GM21529 (cell line): ENCODE data around the gene GABRP.
"Not testable (repeated sequence)": the region's sequence is repeated elsewhere in the genome, so short reads cannot be mapped to it uniquely, and the experiment has no call there.

Experiments
- ATAC-seq: cut with Tn5 transposase; IDR thresholded peaks from one replicate; pipeline ENCODE4 v1.9.1; 2021; ENCODE audit not compliant: unreplicated experiment

GABRP gene

DNA sequence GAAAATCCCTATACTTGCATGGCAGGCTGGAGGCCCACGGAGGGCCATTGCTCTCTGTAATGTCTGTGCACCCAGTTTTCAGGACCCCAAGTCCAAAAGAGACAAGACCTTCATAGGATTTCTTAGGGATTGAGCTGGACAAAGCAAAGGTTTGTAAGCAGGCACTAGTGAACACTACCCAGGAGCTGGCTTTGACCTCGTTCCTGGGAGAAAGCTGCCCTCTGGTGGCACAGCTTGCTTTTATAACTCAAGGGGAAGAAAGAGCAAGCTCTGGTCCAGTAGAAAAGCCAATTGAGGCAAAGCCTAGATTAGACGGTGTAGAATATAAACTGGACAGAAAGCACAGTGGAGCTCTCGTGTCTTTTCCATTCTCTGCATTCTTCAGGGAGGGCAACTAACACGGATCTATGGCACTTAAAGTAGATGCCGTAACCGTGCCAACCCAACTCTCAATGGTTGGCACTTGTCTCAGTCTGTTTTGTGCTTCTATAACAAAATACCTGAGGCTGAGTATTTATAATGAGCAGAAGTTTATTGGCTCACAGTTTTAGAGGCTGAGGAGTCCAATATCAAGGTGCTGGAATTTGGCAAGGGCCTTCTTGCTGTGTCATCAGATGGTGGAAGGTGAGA, 7.9 kb downstream of the GABRP start:
- ATAC-seq, result peak; percentile 63

DNA sequence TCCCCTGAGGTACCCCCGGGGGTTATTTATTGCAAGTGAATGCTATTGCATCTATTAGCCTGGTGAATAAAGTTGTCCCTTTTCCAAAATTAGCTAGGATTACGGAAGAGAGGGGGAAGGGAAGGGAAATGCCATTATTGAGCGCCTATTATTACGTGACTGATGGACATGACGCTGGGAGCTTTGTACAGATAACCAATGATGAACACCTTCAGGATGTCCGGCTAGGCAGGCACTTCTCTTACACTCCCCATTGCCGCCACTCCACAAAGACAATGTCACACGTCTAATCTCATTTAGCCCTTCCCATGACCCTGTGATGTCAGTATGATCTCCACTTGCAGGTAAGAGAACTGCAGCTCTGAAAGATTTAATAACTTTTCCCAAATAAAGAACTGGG, 9.4 kb downstream of the GABRP start:
- no peak for ATAC-seq

DNA sequence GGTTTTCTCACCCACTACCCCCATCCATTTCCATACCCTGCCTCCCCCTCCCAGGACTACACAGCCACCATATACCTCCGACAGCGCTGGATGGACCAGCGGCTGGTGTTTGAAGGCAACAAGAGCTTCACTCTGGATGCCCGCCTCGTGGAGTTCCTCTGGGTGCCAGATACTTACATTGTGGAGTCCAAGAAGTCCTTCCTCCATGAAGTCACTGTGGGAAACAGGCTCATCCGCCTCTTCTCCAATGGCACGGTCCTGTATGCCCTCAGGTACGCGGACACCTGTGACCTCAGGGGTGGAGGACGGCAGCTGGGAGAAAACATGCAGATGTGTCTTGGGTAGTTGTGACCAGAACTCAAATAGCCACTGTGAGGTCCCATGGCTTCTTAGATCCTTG, 11.6 kb downstream of the GABRP start:
- ATAC-seq, result no peak

DNA sequence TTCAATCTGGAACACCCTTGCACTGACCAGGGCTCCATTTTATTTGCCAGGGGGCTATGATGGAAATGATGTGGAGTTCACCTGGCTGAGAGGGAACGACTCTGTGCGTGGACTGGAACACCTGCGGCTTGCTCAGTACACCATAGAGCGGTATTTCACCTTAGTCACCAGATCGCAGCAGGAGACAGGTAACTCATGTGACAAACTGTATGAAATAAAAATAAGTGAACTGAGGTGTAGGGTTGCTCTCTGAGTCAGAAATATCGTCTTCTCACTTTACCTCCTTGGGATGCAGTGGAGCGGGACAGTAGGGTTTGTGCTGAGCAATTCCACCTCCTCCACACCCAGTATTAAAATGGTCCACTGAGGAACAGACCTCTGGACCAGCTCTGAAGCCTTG, 22.1 kb downstream of the GABRP start:
- no peak for ATAC-seq

DNA sequence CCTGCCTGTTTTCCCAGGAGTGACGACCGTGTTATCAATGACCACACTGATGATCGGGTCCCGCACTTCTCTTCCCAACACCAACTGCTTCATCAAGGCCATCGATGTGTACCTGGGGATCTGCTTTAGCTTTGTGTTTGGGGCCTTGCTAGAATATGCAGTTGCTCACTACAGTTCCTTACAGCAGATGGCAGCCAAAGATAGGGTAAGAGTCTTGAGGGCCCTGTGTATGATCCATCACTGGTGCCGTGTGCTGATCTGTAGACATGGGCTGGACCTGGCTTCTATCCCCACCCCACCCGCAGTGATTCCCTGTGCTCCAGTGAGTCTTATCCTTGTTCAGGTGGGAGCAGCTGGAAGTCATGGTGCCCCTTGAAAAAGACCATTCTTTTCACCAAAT, 26.0 kb downstream of the GABRP start:
- no peak for ATAC-seq

DNA sequence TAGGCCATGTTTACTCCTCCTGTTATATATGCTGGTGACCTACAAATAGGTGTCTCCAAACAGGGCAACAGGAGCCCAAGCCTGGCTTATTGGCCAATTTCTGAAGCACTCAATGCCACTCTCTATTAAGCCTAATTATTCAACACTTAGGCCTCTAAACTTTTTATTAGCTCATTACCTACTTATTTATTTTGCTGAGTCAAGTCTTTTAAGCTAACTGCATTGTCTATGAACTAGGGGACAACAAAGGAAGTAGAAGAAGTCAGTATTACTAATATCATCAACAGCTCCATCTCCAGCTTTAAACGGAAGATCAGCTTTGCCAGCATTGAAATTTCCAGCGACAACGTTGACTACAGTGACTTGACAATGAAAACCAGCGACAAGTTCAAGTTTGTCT, 28.2 kb downstream of the GABRP start:
- no peak for ATAC-seq

DNA sequence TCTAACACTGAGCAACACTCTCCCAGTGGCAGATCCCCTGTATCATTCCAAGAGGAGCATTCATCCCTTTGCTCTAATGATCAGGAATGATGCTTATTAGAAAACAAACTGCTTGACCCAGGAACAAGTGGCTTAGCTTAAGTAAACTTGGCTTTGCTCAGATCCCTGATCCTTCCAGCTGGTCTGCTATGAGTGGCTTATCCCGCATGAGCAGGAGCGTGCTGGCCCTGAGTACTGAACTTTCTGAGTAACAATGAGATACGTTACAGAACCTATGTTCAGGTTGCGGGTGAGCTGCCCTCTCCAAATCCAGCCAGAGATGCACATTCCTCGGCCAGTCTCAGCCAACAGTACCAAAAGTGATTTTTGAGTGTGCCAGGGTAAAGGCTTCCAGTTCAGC, 29.7 kb downstream of the GABRP start:
- ATAC-seq, result no peak

DNA sequence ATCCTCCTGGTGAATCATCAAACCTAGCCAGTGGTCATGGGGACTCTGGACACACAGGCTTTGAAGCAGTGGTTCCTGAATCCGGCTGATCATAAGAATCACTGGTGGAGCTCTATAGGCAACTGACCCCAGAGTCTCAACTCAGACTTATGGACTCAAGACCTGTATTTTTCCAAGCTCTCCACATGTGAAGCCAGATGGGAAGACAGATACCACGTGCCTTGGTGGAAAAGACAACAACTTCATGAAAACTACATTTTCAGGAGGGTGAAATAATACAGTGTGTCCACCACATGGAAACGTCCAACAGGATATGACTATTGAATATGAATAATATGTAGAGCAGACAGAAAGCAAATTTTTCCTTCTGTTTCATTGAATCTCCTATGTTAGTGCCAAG, 33.7 kb downstream of the GABRP start:
- no peak for ATAC-seq

DNA sequence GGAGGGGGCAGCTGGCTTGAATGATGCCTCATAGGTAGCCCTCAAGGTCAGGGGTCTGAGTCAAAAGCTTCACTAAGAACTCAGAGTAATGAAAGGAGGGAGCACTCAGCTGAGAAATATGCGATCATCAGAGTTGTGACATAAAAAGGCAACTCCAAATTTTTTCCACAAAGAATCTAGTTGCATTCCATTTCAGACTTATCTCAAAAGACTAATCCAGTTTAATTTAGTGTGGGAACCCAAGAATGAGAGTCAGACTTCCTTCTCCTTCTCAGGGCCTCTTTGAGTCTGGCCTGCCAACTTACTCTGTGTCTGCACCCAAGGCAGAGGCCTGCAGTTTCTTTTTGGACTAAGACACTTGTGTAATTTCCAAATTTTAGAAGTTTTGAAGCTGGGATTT, 34.7 kb downstream of the GABRP start:
- no peak for ATAC-seq

DNA sequence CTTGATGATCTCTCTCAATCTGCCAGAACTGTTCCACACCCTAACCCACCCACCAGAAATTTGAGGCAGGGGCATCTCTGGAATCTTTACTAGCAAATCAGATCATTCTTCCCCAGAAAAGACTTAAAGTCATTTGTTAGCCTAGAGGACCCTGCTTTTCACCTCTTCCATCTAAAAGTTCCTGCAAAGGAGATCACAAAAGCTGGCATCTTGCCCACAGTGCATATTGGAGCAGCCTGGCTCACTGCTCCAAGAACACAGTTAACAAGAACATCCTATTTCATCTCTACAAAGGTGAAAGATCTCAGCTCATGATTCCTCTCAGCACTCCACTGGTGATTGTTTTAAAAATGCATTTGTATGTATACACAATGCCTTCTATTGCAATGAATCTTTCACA, 36.3 kb downstream of the GABRP start:
- ATAC-seq, result no peak

DNA sequence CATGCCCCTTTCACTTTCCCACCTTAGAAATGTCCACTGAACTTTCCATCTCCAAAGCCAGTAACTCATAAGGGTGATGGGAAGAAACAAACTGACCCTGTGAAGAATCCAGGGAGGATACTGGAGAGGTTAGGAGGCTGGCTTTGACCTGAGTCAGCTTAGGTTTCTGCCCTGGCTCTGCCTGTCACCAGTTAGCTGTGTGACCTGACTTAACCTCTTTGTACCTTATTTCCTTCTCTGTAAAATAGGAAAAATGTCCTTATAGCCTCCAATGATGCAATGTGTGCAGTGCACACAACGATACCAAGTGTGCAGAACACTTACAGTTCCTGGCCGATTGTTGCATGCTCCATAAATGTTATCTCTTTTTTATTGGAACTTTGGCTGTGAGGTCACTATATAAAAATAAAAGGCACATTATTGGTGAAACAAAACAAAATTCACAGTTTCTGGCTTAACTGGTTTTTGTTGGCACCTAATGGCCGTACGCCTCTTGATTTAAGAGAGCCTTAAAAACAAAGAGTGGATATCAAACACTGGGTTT, 37.8 kb downstream of the GABRP start:
- no peak for ATAC-seq

DNA sequence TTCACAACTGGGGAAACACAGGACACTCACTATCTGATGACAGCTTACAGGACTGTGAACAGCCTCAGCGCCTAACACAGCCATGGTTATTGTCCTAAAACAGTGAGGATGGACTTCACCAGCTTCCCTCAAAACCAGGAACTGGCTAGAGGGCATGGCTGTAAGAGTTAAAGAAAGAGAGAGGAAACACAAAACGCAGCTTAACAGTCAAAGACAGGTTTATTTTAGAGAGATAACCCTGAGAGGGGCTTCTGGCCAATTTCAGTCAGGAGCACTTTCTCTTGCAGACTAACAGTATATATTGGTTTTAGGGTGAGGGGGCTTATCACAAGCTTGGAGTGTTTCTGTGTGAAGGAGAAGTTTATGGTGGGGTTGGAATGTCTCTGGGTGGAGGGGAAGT, 42.6 kb downstream of the GABRP start:
- no peak for ATAC-seq

DNA sequence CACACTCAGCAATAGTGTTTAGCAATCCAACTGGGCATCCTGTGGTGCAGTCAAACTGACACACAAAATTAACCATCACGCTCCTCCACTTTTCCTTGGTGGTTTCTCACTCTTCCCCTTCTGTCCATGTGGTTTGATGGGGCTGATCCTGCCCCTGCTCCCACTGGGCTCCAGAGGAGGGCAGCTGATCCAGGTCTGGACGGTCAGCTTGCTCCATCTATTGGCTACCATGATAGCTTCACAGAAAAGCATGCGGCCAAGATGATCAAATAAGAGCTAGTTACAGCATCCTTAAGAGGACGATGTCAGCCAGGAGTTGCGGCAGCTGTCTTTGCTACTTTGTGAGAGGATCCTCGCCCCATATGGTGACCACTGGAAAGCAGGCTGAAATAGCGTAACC, 48.7 kb downstream of the GABRP start:
- no peak for ATAC-seq

DNA sequence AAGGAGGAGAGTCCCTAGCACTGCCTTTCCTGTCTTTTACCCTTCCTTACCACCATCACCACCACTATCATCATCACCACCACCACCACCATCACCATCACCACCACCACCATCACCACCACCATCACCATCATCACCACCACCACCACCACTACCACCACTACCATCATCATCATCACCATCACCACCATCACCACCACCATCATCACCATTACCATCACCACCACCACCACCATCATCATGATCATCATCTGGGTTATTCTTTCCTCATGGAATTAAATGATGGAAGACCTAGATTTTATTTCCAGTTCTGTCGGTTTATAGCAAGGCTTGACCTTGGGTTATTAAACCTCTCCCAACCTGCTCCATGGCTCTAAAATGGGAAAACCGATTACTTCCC, 50.5 kb downstream of the GABRP start:
- ATAC-seq, result not testable (repeated sequence)

DNA sequence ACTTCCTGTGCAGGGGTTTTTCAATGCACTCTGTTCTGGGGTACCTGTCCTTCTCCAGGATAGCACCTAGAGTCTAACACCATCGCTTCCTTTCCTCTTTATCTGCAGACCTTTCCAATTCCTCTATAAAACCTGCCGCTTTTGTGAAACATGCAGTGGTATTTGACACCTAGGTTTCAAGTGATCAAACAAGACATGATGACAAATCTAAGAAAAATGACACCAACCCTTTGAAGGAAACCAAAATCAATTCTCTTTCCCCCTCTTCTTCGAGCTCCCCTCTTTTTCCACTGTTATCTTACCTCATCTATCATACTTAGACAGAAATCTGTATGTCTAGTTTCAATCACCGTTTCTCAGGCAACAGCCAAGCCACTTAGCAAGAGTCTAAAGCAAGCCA, 52.7 kb downstream of the GABRP start:
- no peak for ATAC-seq

DNA sequence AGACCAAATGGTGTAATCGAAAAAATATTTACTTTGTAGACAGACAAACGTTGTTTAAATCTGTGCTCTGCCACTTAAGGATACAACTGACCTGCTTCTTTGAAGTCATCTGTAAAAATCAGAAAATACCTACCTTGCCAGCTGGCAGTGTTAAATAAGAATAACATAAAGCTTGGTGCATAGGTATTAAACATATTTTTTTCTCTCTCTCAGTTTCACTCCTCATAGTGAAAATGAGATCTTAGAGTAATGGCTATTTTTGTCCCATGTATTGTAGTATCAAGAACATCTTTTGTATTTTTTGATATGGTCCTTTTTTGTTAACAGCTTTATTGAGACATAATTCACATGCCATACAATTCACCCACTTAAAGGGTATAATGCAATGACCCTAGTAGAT, 60.3 kb downstream of the GABRP start:
- ATAC-seq, result no peak

DNA sequence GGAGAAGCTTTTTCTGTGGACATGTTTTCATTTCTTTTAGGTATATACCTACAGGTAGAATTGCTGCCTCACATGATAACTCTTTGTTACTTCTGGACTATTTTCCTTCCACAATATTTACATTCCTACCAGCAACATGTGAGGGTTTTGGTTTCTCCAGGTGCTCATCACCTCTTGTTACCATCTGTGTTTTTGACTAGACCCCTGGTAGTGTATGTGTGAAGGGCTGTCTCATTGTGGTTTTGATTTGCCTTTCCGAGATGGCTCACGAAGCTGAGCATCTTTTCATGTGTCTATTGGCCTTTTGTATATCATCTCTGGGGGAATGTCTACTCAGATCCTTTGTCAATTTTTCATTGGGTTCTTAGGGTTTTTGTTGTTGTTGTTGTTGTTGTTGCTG, 61.1 kb downstream of the GABRP start:
- no peak for ATAC-seq

DNA sequence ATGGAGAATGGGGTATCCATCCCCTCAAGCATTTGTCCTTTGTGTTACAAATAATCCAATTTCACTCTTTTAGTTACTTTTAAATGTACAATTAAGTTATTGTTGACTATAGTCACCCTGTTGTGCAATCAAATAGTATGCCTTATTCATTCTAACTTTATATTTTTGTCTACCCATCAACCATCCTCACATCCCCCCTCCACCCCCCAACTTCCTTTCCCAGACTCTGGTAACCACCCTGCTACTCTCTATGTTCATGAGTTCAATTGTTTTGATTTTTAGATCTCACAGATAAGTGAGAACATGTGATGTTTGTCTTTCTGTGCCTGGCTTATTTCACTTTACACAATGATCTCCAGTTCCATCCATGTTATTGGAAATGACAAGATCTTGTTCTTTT, 62.9 kb downstream of the GABRP start:
- no peak for ATAC-seq

DNA sequence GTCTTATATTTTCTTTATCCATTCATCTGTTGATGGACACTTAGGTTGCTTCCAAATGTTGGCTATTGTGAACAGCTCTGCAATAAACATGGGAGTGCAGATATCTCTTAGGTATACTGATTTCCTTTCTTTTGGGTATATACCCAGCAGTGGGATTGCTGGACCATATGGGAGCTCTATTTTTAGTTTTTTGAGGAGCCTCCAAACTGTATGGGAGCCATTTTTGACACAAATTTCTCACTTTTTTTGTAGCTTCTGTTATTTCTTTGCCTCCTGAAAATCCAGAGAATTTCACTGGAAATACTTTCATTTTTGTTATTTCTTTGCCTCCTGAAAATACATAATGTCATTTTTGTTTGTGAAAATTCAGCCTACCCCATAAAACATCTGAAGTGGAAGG, 63.3 kb downstream of the GABRP start:
- ATAC-seq, result no peak

DNA sequence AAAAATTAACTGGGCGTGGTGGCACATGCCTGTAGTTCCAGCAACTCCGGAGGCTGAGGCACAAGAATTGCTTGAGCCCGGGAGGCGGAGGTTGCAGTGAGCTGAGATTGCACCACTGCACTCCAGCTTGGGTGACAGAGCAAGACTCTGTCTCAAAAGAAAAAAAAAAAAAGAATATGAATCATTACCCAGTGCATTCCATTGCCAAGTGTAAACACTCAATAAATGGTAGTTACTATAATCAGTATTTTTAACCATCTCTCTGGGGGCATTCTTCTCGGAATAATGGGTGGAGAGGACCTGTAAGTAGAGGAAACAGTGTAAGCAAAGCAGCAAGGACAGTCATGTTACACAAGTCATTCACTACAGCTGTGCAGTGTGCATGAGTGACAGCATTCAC, 64.5 kb downstream of the GABRP start:
- ATAC-seq, result no peak

DNA sequence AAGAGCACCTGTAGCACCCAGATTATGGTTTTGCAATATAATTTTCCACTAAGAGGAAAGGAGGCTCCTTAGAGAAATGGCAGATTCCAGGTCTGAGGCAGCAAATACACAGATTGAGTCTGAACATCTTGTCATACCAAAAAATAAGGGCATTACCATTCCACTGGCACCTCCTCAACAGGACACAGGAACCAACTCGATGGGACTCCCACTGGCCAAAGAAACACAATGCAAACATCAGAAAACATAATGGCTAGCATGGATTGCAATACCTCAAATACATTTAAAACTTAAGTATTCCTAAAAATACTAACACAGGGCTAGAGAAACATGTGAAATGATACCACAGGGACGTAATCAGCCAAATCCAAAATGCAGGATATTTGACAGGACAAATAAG, 65.8 kb downstream of the GABRP start:
- no peak for ATAC-seq

DNA sequence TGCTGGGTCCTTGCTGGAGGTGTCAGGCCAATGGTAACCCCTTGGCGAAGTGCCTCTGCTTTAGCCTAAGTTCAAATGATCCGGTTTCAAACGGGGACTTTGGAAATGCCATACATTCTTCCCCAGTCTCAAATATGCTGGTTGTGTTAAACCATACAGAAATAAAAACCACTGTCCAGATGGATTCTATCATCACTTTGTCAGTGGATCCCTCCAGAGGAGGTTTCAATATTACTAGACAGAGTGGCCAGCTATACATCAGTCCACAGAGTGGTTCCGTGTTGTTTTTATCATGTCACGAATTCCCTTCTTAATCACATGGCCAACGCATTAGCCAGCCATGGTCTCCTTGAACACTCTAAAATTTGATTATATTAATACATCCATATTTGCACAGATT, 71.0 kb downstream of the GABRP start:
- ATAC-seq, result no peak

DNA sequence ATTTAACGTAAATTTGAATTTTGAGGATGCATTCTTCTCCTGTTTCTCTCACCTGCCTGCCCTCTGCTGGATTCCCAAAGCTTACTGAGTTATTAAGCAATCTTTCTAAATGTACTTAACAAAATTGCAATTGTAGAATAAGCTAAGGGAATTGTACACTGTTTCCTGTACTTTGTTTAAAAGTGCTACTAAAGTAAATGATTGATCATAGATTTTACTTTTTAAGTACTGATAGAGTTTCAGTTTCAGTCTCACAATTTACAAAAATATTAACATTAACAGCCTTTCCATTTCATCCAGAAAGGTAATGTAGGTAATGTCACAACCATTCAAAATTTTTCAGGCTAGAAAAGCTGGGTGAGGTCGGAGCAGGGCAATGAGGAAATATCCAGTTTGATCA, 73.5 kb downstream of the GABRP start:
- no peak for ATAC-seq

DNA sequence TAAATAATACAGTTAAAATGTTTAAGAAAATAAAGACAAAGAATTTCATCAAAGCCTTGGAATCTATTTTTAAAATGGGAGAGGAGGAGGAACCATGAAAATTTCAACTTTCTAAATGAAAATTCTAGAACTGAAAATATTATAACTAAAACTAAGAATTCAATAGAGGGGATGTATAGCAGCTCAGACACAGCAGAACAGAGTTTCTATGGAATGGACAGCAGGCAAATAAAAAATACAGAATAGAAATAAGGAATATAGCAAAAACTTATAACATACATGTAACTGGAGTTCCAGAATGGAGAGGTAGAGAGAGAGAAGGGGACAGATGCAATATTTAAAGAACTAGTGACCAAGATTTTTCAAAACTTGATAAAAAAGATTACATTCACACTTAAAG, 76.9 kb downstream of the GABRP start:
- no peak for ATAC-seq
